ENCODE data around the gene ARHGEF12.

ARHGEF12 gene

GRCh38 chr11:120342226-120342625 lies 6.0 kb downstream of the ARHGEF12 start:
- DNase-seq: no peak

GRCh38 chr11:120342678-120343077 lies 6.5 kb downstream of the ARHGEF12 start:
- no peak for DNase-seq

GRCh38 chr11:120343429-120343828 lies 7.2 kb downstream of the ARHGEF12 start:
- DNase-seq: no peak

DNA sequence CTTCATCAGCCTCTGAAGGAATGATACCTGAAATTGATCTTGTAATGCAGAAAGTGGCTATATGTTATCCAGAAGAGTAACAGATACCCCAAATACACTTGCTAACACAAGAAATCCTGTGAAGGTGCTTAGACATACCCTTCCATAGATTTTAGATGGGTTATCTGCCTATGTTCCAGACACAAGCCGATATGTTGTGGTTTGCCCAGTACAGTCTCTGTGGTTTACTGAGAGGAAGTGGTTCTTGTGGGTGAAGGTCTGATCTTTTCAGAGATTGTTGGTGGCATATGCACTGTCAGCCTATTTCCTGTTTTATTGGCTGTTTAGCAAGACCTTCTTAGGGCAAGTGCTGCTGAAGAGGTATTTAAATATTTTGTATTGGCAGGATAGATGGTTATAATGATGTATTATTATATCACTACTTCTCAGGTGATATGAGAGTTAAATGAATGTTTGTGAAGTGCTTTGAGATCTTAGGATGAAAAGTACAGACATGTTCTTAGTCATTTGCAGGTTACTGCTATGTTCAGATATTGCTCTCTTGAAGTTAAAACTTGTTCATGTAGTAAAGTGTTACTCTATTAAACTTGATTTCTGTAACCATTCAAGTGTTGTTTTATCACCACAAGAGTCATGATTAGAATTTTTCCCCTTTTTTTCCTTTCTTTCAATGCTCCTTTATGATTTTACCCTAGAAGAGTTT lies 8.2 kb downstream of the ARHGEF12 start:
- DNase-seq: no peak

DNA sequence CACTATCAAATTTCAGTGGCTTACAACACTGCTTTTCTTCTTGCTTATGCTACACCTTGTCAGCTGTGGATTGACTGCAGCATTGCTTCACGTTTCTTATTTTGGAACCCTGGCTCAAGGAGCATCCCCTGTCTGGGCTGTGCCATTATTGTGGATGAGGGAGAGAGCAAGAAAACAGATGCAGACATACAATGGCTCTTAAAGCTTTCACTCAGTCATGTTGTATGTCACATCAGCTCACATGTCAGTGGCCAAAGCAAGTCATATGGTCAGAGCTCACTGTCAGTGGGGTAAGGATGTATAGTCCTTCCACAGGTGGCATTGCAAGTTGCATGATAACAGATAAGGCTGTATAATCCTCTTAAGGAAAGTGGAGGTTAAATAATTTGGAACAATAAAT lies 10.0 kb downstream of the ARHGEF12 start:
- no peak for DNase-seq

GRCh38 chr11:120350637-120351036 lies 14.4 kb downstream of the ARHGEF12 start:
- no peak for DNase-seq

GRCh38 chr11:120352405-120352804 lies 16.2 kb downstream of the ARHGEF12 start:
- DNase-seq: no peak

DNA sequence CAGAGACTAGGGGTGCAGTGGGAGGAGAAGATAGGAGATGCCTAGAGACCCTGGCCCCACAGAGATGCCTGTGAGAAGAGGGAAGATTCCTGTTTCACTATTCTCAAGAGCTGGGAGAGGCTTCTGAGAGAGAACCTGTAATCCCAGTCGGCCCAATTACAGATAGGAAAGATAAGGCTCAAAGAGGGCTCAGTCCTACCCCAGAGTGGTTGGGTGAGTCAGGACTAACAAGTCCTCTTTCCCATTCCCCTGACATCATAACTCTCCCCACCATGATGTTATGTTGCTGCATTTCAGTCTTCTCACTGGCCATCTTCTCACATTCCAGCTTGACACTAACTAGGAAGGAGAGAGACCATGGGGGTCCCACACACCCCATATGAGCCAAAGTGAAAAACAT lies 17.9 kb downstream of the ARHGEF12 start:
- DNase-seq: no peak

GRCh38 chr11:120354779-120355178 lies 18.6 kb downstream of the ARHGEF12 start:
- DNase-seq: no peak

GRCh38 chr11:120357620-120358019 lies 21.4 kb downstream of the ARHGEF12 start:
- DNase-seq: no peak

- no peak for DNase-seq
Observed at GRCh38 chr11:120358729-120359128, 22.5 kb downstream of the ARHGEF12 start.

DNA sequence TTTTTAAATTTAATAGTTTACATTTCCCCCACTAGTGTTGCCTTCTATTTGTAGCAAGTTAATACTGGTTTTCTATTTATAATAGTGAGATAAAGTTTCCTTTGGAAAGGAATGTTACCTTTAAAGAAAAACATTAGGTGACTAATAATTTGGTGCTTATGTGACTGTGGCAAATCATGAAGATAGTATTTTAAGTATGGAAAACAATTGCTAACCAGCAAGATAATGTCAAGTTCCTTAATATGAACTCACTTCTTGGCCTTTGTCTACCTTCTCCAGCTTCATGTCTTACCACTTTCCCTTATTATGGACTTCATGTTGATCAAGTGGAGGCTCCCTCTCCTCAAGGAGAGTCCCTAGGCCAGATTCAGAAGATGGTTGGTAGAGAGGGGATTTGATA lies 27.2 kb downstream of the ARHGEF12 start:
- DNase-seq: no peak

DNA sequence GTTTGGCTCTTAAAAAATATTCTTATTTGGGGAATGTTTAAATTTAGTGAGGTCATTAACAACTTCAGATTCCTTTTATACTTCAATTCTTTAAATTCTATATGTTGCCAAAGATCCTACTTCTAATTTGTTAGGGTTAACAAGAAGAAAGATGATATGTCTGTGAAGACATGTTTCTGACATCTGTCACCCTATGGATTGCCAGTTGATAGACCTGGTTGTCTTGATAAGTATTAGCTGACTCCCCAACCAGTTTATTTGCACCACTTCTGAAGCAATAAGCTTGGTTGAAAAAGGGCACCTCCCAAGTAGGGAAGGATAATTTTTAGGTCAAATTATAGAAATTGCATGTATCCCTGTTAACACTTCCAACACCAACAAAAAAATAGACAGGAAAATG lies 29.3 kb downstream of the ARHGEF12 start:
- no peak for DNase-seq

DNA sequence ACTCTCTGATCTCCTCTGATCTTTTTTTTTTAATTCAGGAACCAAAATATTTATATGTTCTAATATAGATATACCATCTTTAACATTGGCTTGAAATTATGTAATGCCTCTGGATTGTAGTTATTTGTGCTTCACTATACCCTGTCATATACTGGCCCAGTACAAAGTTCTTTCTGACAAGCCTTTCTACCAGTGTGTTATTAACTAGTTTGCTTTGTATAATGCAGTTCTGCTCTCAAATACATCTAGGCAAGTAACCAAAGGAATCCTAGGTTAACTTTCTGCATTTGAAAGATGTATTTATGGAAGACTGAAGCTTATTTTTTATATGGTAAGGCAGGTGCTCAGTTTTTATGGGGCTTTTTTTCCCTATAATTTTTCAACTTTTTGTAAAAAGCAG lies 36.1 kb downstream of the ARHGEF12 start:
- DNase-seq: no peak

- no peak for DNase-seq
Observed at GRCh38 chr11:120375076-120375475, 38.9 kb downstream of the ARHGEF12 start.

GRCh38 chr11:120376547-120377182 lies 40.5 kb downstream of the ARHGEF12 start:
- no peak for DNase-seq

GRCh38 chr11:120378474-120378873 lies 42.3 kb downstream of the ARHGEF12 start:
- no peak for DNase-seq

DNA sequence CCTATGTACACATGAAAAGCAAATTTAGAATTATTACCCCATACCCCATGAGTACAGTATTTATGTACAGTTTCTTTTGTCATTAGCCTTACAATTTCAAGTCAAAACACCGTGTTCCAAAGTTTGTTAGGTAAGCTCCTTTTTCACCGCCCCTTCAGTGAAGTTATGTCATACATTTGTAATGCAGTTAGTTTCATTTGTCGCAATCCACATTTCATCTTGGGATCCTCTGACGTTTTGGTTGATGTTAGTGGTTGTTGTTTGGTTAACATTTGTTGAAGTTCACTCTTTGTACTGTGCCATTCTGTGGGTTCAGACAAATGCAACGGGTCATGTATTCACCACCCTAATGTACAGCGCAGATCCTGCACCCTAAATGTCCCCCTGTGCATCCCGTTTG lies 45.2 kb downstream of the ARHGEF12 start:
- no peak for DNase-seq

DNA sequence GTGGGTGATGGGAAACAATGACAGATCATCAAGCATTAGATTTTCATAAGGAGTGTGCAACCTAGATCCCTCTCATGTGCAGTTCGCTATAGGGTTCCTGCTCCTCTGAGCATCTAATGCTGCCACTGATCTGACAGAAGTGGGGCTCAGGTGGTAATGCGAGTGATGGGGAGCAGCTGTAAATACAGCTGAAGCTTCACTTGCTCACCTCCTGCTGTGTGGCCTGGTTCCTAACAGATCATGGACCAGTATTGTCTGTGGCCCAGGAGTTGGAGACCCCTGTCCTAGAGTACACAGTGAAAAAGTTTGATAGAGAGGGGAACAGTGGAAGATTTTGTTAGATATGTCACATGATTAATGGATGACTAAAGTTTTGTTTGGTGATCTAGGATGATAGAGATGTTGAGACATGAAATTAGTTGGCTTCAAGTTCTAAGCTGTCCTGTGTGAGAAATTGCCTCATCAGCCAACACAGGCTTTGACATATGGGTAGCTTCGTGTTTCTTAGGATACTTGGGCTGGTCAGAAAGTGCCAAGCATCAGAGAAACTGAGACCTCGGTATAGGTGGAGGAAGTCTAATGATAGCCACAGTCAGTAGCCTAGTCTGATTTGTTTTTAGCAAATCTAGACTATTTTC lies 47.4 kb downstream of the ARHGEF12 start:
- no peak for DNase-seq

GRCh38 chr11:120384476-120384875 lies 48.3 kb downstream of the ARHGEF12 start:
- DNase-seq: no peak

DNA sequence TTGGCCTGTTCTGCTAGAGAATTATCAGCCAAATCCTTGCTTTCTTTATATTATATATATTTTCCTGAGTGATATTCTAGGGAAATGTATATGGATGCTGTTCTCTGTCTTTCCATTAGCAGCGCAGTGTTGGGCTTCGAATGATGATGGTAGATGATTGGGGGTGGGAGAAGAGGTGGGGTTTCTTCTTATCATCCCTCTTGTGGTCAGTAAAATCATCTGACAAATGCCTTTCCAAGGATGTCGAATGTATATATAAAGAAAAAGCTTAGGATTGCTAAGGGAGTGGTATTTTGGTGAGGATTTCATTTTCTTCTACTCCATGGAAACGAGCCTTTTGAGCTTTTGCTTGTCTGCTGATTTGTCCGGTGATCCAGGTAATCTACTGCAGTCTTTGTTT lies 48.9 kb downstream of the ARHGEF12 start:
- DNase-seq: no peak

- no peak for DNase-seq
Observed at GRCh38 chr11:120385655-120386054, 49.4 kb downstream of the ARHGEF12 start.

DNA sequence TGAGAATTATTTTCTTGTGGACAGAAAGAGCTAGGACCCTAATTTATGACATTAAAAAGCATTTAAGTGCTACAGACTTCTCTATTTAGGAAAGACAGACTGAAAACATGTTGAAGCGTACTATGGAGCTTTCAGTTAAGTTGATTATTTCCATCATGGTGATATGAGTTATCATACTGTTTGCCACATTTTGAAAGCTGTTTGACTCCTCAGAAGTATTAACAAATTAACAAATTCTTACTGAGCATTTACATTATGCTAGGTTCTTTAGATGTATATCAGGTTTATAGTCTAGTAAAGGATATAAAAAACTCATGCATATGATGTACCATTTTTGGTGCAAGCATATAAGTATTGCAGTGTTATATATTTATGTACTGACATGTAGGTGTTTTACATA lies 50.1 kb downstream of the ARHGEF12 start:
- no peak for DNase-seq

DNA sequence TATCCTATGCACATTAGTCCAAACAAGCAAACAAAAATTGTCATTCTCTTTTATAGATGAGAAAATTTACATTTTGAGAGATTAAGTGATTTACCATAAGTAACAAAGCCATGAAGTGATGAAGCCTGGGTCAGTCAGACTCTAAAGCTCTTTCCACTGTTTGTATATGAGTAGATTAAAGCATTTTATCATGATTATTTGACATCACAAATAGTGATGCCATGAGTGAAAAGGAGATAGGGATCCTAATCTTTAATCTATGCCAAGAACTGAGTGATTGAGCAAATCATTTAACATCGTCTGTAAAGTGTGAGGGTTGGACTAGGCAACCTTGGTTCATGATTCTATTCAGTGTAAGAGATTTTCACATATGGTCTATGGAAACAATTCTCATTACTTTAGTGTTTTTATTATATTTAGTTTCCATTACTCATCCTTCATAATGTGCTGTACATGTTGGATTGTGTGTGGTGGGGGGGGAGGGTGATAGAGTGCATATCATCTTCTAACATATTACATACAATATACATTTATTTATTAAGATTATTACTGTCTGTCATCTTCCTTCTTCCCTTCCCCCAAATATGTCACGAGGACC lies 50.7 kb downstream of the ARHGEF12 start:
- no peak for DNase-seq

All from NCI-H1694 treated with DMSO at 0.1 percent for 48 hours (cell line).